Stomach (tissue), 4 donors: ENCODE data around the gene HSPA12A.

Source experiments
- POLR2A ChIP-seq, 4 donors: fragments of 450-650 bp; IDR thresholded peaks; one replicate each; pipeline ENCODE4 v1.6.1; 2016; ENCODE audit warnings: antibody characterized with exemption in 4 of 4, control low read depth in 2 of 4, mild to moderate bottlenecking in 1 of 4, moderate library complexity in 1 of 4
- TF ChIP-seq, protein P1 (sequence below), 7 experiments: fragments of 450-650 bp in 4 of 7; fragments of 200-600 bp in 3 of 7; sonication (generic) in 3 of 7; IDR thresholded peaks; one replicate each; pipeline ENCODE4 v1.5.1; 2016 to 2019; ENCODE audit warnings: antibody characterized with exemption in 7 of 7, control low read depth in 2 of 7, mild to moderate bottlenecking in 1 of 7

DNA sequence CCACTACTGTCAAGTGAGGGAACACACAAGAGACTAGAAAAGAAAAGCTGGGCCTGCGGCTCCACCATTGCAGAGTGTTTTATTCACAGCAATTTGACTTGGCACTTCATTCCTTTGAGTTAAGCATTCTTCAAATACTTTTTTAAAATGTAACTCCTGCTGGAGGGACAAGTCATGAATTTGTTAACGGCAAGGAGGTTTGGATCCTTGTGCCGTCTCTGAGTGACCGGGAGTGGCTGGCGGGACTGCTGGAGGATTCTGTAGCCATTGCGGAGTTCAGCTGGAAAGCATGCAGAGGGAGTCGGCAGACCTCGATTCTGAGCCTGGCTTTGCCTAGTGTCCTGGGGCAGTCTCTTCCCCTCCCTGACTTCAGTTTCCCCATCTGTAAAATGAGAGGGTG is 9.8 kb downstream of the HSPA12A start:
- no peak for TF ChIP-seq POLR2A (IDR thresholded peaks at IDR 0.05)
- TF ChIP-seq, protein P1, sequence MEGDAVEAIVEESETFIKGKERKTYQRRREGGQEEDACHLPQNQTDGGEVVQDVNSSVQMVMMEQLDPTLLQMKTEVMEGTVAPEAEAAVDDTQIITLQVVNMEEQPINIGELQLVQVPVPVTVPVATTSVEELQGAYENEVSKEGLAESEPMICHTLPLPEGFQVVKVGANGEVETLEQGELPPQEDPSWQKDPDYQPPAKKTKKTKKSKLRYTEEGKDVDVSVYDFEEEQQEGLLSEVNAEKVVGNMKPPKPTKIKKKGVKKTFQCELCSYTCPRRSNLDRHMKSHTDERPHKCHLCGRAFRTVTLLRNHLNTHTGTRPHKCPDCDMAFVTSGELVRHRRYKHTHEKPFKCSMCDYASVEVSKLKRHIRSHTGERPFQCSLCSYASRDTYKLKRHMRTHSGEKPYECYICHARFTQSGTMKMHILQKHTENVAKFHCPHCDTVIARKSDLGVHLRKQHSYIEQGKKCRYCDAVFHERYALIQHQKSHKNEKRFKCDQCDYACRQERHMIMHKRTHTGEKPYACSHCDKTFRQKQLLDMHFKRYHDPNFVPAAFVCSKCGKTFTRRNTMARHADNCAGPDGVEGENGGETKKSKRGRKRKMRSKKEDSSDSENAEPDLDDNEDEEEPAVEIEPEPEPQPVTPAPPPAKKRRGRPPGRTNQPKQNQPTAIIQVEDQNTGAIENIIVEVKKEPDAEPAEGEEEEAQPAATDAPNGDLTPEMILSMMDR (IDR thresholded peaks at IDR 0.05): no peak
